K562 (cell line): ENCODE results near the gene KARS1. TPM values are rescaled to one million over a fixed set of nuclear protein-coding genes. Genes with fewer than 3 reads are reported as not detected.

ENCODE experiments used
- ATAC-seq: fragments of 200-7000 bp; cut with Tn5 transposase; 3 replicates; pipeline ENCODE4 v1.9.1; 2020; ENCODE audit warnings: moderate library complexity
- BruUV-seq: library from RNA; stranded (reverse); fragments of 400-500 nt; replicated peaks from 2 replicates; lab custom pipeline; 2021; lab: Mats Ljungman, UMichigan
- CTCF ChIA-PET: fragments of 300-600 bp; formaldehyde crosslinking; extraction: SDS; loops from one replicate; lab custom pipeline; 2021; ENCODE audit warnings: low intra/inter-chr PET ratio; lab: Yijun Ruan, JAX
- POLR2A ChIA-PET: fragments of 300-600, 350-650 bp; sonication (Branson Sonifier 250); formaldehyde crosslinking; extraction: SDS; loops from one replicate; lab custom pipeline; 2021; ENCODE audit warnings: antibody characterized with exemption, inconsistent platforms; lab: Yijun Ruan, JAX
- DNase-seq, 4 experiments: peaks; one replicate each; pipeline versions ENCODE4 v3.0.0 to v3.0.0-alpha.2; 2011 to 2018; ENCODE audit warnings: low spot score in 3 of 4, mixed read lengths in 3 of 4; ENCODE audit errors: extremely low read depth in 1 of 4
- FAIRE-seq: peaks from 2 replicates; lab custom pipeline; 2011; peaks lifted over from hg19 to GRCh38; lab: Jason Lieb, UNC
- H2AFZ ChIP-seq: 2 replicates; pipeline ENCODE4 v1.6.0; 2011; ENCODE audit warnings: low read depth, low read length, control low read depth, inconsistent platforms
- H3K27ac ChIP-seq: fragments of 200-600 bp; 3 replicates; pipeline ENCODE4 v1.8.0; 2011; ENCODE audit warnings: low read depth, mild to moderate bottlenecking, control low read depth, inconsistent platforms, low read length, moderate library complexity, mixed read lengths; ENCODE audit errors: extremely low read depth
- H3K27me3 ChIP-seq, 2 experiments: fragments of 300-600 bp in 1 of 2; 2 replicates in 1 of 2; 3 replicates in 1 of 2; pipeline versions ENCODE4 v1.6.0 to v1.8.0; 2011; ENCODE audit warnings: inconsistent platforms in 2 of 2, low read length in 2 of 2, mild to moderate bottlenecking in 1 of 2, mixed read lengths in 1 of 2, moderate library complexity in 1 of 2; ENCODE audit not compliant: control insufficient read depth in 2 of 2, insufficient read depth in 2 of 2
- H3K36me3 ChIP-seq: fragments of 300-600 bp; 3 replicates; pipeline ENCODE4 v1.8.0; 2011; ENCODE audit warnings: mild to moderate bottlenecking, low read length, inconsistent platforms; ENCODE audit not compliant: control insufficient read depth, insufficient read depth
- H3K4me1 ChIP-seq, 2 experiments: fragments of 200-600 bp in 1 of 2; replicated peaks in 1 of 2; 2 replicates in 1 of 2; 3 replicates in 1 of 2; pipeline versions ENCODE4 v1.5.1 to v1.8.0; 2011; ENCODE audit warnings: inconsistent platforms in 2 of 2, low read length in 2 of 2, mild to moderate bottlenecking in 1 of 2, mixed read lengths in 1 of 2, moderate library complexity in 1 of 2; ENCODE audit not compliant: control insufficient read depth in 2 of 2, insufficient read depth in 2 of 2
- H3K4me2 ChIP-seq: 2 replicates; pipeline ENCODE4 v1.6.1; 2011; ENCODE audit warnings: low read length, control low read depth, inconsistent platforms, mixed read lengths; ENCODE audit not compliant: insufficient read depth
- H3K4me3 ChIP-seq: fragments of 200-600 bp; sonication (generic), shearing (Covaris generic); 2 replicates; pipeline ENCODE4 v1.5.1; 2016; ENCODE audit warnings: control low read depth, inconsistent platforms
- H3K79me2 ChIP-seq: fragments of 200-600 bp; 3 replicates; pipeline ENCODE4 v1.8.0; 2011; ENCODE audit warnings: low read length, inconsistent platforms; ENCODE audit not compliant: control insufficient read depth, insufficient read depth
- H3K9ac ChIP-seq, 2 experiments: 2 replicates each; pipeline versions ENCODE4 v1.6.0 to v1.6.1; 2011; ENCODE audit warnings: low read depth in 2 of 2, low read length in 2 of 2, control low read depth in 1 of 2, inconsistent platforms in 1 of 2, mild to moderate bottlenecking in 1 of 2, mixed read lengths in 1 of 2; ENCODE audit not compliant: insufficient read depth in 1 of 2
- H3K9me1 ChIP-seq: one replicate; pipeline ENCODE4 v1.6.0; 2011; ENCODE audit warnings: inconsistent platforms, mild to moderate bottlenecking, low read length, moderate library complexity; ENCODE audit not compliant: control insufficient read depth, insufficient read depth
- H3K9me3 ChIP-seq: replicated peaks from 2 replicates; pipeline ENCODE4 v1.5.1; 2011; ENCODE audit warnings: low read depth, low read length, inconsistent platforms; ENCODE audit not compliant: control insufficient read depth, insufficient read depth
- H4K20me1 ChIP-seq: replicated peaks from 2 replicates; pipeline ENCODE4 v1.6.1; 2011; ENCODE audit warnings: low read length, inconsistent platforms, mixed read lengths; ENCODE audit not compliant: control insufficient read depth, insufficient read depth
- CGGBP1 ChIP-seq: fragments of 250-450 bp; sonication (Bioruptor Pico); IDR thresholded peaks from 2 replicates; pipeline ENCODE4 v1.9.0; 2021; ENCODE audit warnings: mild to moderate bottlenecking
- DDX20 ChIP-seq: fragments of 450-650 bp; IDR thresholded peaks from 2 replicates; pipeline ENCODE4 v1.6.1; 2016; ENCODE audit warnings: missing genetic modification characterization, low read depth, mild to moderate bottlenecking, missing compliant biosample characterization, moderate library complexity
- ELK3 ChIP-seq: fragments of 450-650 bp; formaldehyde crosslinking; IDR thresholded peaks from 2 replicates; pipeline ENCODE4 v1.4.0; 2020; ENCODE audit warnings: mild to moderate bottlenecking
- FOXO4 ChIP-seq: fragments of 450-650 bp; formaldehyde crosslinking; IDR thresholded peaks from 2 replicates; pipeline ENCODE4 v1.4.0; 2020; ENCODE audit warnings: mild to moderate bottlenecking, moderate library complexity
- HDGF ChIP-seq: fragments of 450-650 bp; IDR thresholded peaks from 2 replicates; pipeline ENCODE4 v1.6.1; 2016
- JUND ChIP-seq, 2 experiments: IDR thresholded peaks; 2 replicates in 1 of 2; 3 replicates in 1 of 2; pipeline ENCODE4 v1.6.1; 2011; ENCODE audit warnings: borderline replicate concordance in 2 of 2, low read depth in 2 of 2, low read length in 2 of 2, improper control_type of control experiment in 1 of 2, missing biosample characterization in 1 of 2, missing genetic modification characterization in 1 of 2, missing genetic modification reagents in 1 of 2
- KDM4B ChIP-seq, 2 experiments: fragments of 450-650 bp in 1 of 2; sonication (generic) in 1 of 2; IDR thresholded peaks; 2 replicates each; pipeline ENCODE4 v1.6.1; 2016 to 2017; ENCODE audit warnings: borderline replicate concordance in 2 of 2, antibody characterized with exemption in 1 of 2, low read depth in 1 of 2, mild to moderate bottlenecking in 1 of 2
- MYBL2 ChIP-seq, 2 experiments: fragments of 450-650 bp in 1 of 2; sonication (generic) in 1 of 2; formaldehyde crosslinking in 1 of 2; IDR thresholded peaks; 2 replicates each; pipeline versions ENCODE4 v1.6.1 to v1.8.1; 2017 to 2022; ENCODE audit warnings: borderline replicate concordance in 1 of 2, inconsistent platforms in 1 of 2, low read depth in 1 of 2, mild to moderate bottlenecking in 1 of 2, missing genetic modification reagents in 1 of 2, moderate library complexity in 1 of 2
- NONO ChIP-seq, 2 experiments: fragments of 200-400 bp in 1 of 2; fragments of 450-650 bp in 1 of 2; formaldehyde crosslinking in 1 of 2; IDR thresholded peaks; 2 replicates each; pipeline ENCODE4 v1.6.1; 2017; ENCODE audit warnings: low read depth in 2 of 2, mild to moderate bottlenecking in 2 of 2, moderate library complexity in 2 of 2, low read length in 1 of 2
- NR3C1 ChIP-seq: sonication (generic); formaldehyde crosslinking; IDR thresholded peaks from 2 replicates; pipeline ENCODE4 v1.8.1; 2022; ENCODE audit warnings: missing genetic modification reagents
- POLR2AphosphoS2 ChIP-seq: IDR thresholded peaks from 2 replicates; pipeline ENCODE4 v1.6.1; 2012; ENCODE audit warnings: low read length, improper control_type of control experiment
- PURB ChIP-seq: sonication (generic); formaldehyde crosslinking; IDR thresholded peaks from 2 replicates; pipeline ENCODE4 v1.9.0; 2021; ENCODE audit warnings: low read depth, mild to moderate bottlenecking, missing genetic modification reagents
- VEZF1 ChIP-seq: fragments of 200-800 bp; sonication (Bioruptor generic); IDR thresholded peaks from 2 replicates; pipeline ENCODE4 v1.6.1; 2017; ENCODE audit warnings: missing genetic modification characterization, missing compliant biosample characterization
- ZNF140 ChIP-seq: fragments of 250-450 bp; sonication (Bioruptor Pico); IDR thresholded peaks from 2 replicates; pipeline ENCODE4 v1.8.0; 2021; ENCODE audit warnings: moderate library complexity, mild to moderate bottlenecking, inconsistent platforms
- ZNF395 ChIP-seq: fragments of 200-800 bp; sonication (Bioruptor generic); IDR thresholded peaks from 2 replicates; pipeline ENCODE4 v1.6.1; 2017; ENCODE audit warnings: missing genetic modification characterization, missing compliant biosample characterization
- WGBS: fragments of 100-300 bp; shearing (Covaris generic); methylation state at CpG from one replicate; pipeline ENCODE4 v1.1.6; 2016; ENCODE audit warnings: low coverage, mixed read lengths; ENCODE audit not compliant: insufficient coverage; ENCODE audit errors: missing lambda C conversion rate; 5-methylcytosine and 5-hydroxymethylcytosine counted together
- in situ Hi-C: fragments of 300-500 bp; cut with MboI; formaldehyde crosslinking; loops from 4 replicates; pipeline ENCODE4 v1.15.0; 2018; ENCODE audit warnings: inconsistent platforms, mixed read lengths
- intact Hi-C: fragments of 100-400 bp; cut with micrococcal nuclease; formaldehyde crosslinking; loops from 2 replicates; pipeline ENCODE4 v1.14.2; 2022
- polyA plus RNA-seq, 8 experiments: library from polyadenylated mRNA; depleted of rRNA in 4 of 8; stranded (reverse) in 5 of 8; unstranded in 3 of 8; fragments of >200 nt; fragmentation: Nextera tagmentation in 2 of 8; fragmentation: Illumina TruSeq in 1 of 8; extraction: Ambion mirVana in 2 of 8; extraction: Trizol in 1 of 8; gene quantifications; 2 replicates each; pipeline versions ENCODE4 v1.2.1 to v1.2.3, GENCODE V29; 2011 to 2014; ENCODE audit warnings: inconsistent platforms in 1 of 8, missing spikeins in 1 of 8
- total RNA-seq, 7 experiments: library from RNA; depleted of rRNA in 6 of 7; stranded (reverse); fragments of >200 nt in 6 of 7; fragmentation: Illumina TruSeq in 2 of 7; extraction: Trizol in 2 of 7; gene quantifications; 2 replicates each; pipeline versions ENCODE4 v1.2.1 to v1.2.3, GENCODE V29; 2011 to 2021; ENCODE audit warnings: low replicate concordance in 1 of 7

KARS1 gene
- total and polyA plus RNA-seq, 9 of the 15 experiments (the other 6 are each of a cell fraction or from before 2014, with no cell fraction given): 223 to 386 (median 304) TPM

GRCh38 chr16:75660726-75661302, 13.3 kb upstream of the KARS1 start:
- Histone ChIP-seq H2AFZ (no peak overlapping the region), H3K4me2 (no peak overlapping the region), H3K27me3 (no peaks in the 10 kb centered on the region), H3K9ac (no peak overlapping the region), H3K79me2 (no peaks in the 10 kb centered on the region), H3K27ac (no peak overlapping the region), H4K20me1 (no peaks in the 10 kb centered on the region), H3K36me3 (peaks cover 26% of the 10 kb centered on the region), H3K9me1 (no peaks in the 10 kb centered on the region), H3K9me3 (no peaks in the 10 kb centered on the region), H3K4me1 (no peaks in the 10 kb centered on the region), H3K4me3 (no peak overlapping the region)
- DNase-seq (no peak), FAIRE-seq (peak; percentile 15), ATAC-seq (peak; percentile 19; the same call in 1 of the 3 replicates)
- CTCF ChIA-PET: no interaction called here
- 37% methylated on average over 4 of the region's 4 CpGs for WGBS
- in situ Hi-C loops: no loop called here
- BruUV-seq: no TSS peak
- intact Hi-C loops: no loop called here
- TF ChIP-seq ELK3: no peak
- no peak for TF ChIP-seq ZNF395 (CRISPR knock-in tag)
- TF ChIP-seq HDGF: no peak
- no peak for TF ChIP-seq JUND (IDR thresholded peaks at IDR 0.05; ENCODE audit: borderline replicate concordance, low read depth, low read length)
- TF ChIP-seq JUND (tag; IDR thresholded peaks at IDR 0.05; ENCODE audit: borderline replicate concordance, low read depth, low read length): no peak
- no peak for TF ChIP-seq PURB
- TF ChIP-seq POLR2AphosphoS2: no peak
- no peak for TF ChIP-seq DDX20 (tag)
- no peak for TF ChIP-seq VEZF1 (CRISPR knock-in tag)
- no peak for TF ChIP-seq CGGBP1
- TF ChIP-seq NONO (IDR thresholded peaks at IDR 0.05; ENCODE audit: low read depth in 2 of 2, low read length in 1 of 2): no peak
- no peak for TF ChIP-seq ZNF140 (CRISPR knock-in tag)
- TF ChIP-seq KDM4B (IDR thresholded peaks at IDR 0.05; ENCODE audit: borderline replicate concordance in 2 of 2, low read depth in 1 of 2): no peak
- no peak for TF ChIP-seq NR3C1
- no peak for TF ChIP-seq MYBL2 (IDR thresholded peaks at IDR 0.05; ENCODE audit: low read depth)
- no peak for TF ChIP-seq MYBL2 (CRISPR knock-in tag; IDR thresholded peaks at IDR 0.05; ENCODE audit: borderline replicate concordance)
- no peak for TF ChIP-seq FOXO4
- POLR2A ChIA-PET: interaction anchor here (1.2 to 2.2 kb wide), 2 partner anchors 9 to 15 kb away, joined by 4 to 5 read pairs; partner anchors contain the start of gene CPHXL2
